Calu3 (cell line): Measurements from ENCODE around the gene COL5A1. TPM values are rescaled to one million over a fixed set of nuclear protein-coding genes. Genes with fewer than 3 reads are reported as not detected.

Source experiments
- BruUV-seq: library from RNA; stranded (reverse); fragments of 400-500 nt; replicated peaks from 2 replicates; lab custom pipeline; 2021; lab: Mats Ljungman, UMichigan
- CTCF ChIA-PET: fragments of 300-600 bp; sonication (Branson Sonifier 250); formaldehyde crosslinking; loops from one replicate; lab custom pipeline; 2022; ENCODE audit warnings: antibody characterized with exemption; lab: Charles Lee
- DNase-seq: peaks from one replicate; pipeline ENCODE4 v3.0.0; 2022
- H3K27ac Mint-ChIP-seq: one replicate; pipeline ENCODE4 v1.8.0; 2022; ENCODE audit warnings: mixed read lengths; ENCODE audit not compliant: unreplicated experiment
- H3K27me3 Mint-ChIP-seq: one replicate; pipeline ENCODE4 v1.8.0; 2022; ENCODE audit warnings: mixed read lengths; ENCODE audit not compliant: unreplicated experiment
- H3K36me3 Mint-ChIP-seq: one replicate; pipeline ENCODE4 v1.8.0; 2022; ENCODE audit warnings: mild to moderate bottlenecking, moderate library complexity, mixed read lengths; ENCODE audit not compliant: insufficient read depth, unreplicated experiment
- H3K4me1 Mint-ChIP-seq: one replicate; pipeline ENCODE4 v1.8.0; 2022; ENCODE audit warnings: mild to moderate bottlenecking, low read depth, mixed read lengths; ENCODE audit not compliant: unreplicated experiment
- H3K4me3 Mint-ChIP-seq: one replicate; pipeline ENCODE4 v1.8.0; 2022; ENCODE audit warnings: mild to moderate bottlenecking, low read depth, moderate library complexity, mixed read lengths; ENCODE audit not compliant: unreplicated experiment
- H3K9me3 Mint-ChIP-seq: one replicate; pipeline ENCODE4 v1.8.0; 2022; ENCODE audit warnings: low read depth, mixed read lengths; ENCODE audit not compliant: unreplicated experiment
- intact Hi-C: fragments of 100-400 bp; cut with micrococcal nuclease; formaldehyde crosslinking; loops from one replicate; pipeline ENCODE4 v1.10.0; 2022; ENCODE audit not compliant: unreplicated experiment
- total RNA-seq: library from RNA; stranded (reverse); gene quantifications from 2 replicates; pipeline ENCODE4 v1.2.3, GENCODE V29; 2022
- TF ChIP-seq, protein P1 (sequence below): fragments of 200-600 bp; IDR thresholded peaks from one replicate; pipeline ENCODE4 v1.8.0; 2022; ENCODE audit warnings: antibody characterized with exemption; ENCODE audit not compliant: unreplicated experiment

Gene COL5A1
- total RNA-seq, 1 experiment from 2014 or later, result not detected

DNA sequence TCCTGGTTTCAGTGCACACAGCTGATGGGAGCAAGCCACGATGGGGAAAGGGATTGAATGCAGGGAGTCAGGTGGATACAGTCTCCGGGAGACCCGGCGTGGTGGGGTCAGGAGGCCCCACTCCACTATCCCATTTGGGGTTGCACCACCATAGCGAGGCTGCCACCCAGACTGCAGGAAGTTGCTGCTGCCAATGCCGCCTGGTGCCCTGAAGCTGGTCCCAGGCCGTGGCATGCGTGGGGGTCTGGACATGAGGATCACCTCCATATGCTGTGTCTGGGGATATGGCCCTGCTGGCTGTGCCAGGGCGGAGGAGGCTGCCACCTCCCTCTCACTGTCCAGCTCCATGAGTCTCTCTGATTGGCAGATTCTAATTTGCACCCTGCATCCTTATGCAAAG is 45.3 kb downstream of the COL5A1 start:
- H3K27me3 Mint-ChIP-seq, result peaks cover 9% of the 10 kb centered on the region
- H3K9me3 Mint-ChIP-seq, result no peaks in the 10 kb centered on the region
- no peak for DNase-seq

DNA sequence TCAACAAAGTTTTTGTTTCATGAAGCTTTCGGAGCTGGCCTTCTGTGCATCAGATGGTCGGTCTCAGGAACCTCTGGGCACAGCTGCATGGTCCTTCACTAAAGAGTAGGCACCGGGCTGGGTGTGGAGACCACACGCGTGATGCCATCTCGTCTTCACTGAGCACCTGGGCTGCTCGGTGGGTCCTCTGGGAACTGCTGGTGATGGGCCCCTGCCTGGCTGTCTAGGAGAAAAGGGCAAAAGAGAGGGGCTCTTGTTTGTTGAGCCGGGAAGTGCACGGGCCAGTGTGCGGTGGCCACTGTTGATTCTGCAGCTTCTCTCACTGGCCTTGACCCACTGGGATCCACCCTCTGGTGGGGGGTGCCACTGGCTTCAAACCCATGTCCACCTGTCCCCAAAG is 46.0 kb downstream of the COL5A1 start:
- Mint-ChIP-seq H3K36me3 (no peaks in the 10 kb centered on the region), H3K27me3 (peaks cover 2% of the 10 kb centered on the region), H3K4me1 (no peaks in the 10 kb centered on the region), H3K4me3 (no peak overlapping the region), H3K27ac (no peak overlapping the region), H3K9me3 (no peaks in the 10 kb centered on the region)
- no peak for DNase-seq
- TF ChIP-seq, protein P1, sequence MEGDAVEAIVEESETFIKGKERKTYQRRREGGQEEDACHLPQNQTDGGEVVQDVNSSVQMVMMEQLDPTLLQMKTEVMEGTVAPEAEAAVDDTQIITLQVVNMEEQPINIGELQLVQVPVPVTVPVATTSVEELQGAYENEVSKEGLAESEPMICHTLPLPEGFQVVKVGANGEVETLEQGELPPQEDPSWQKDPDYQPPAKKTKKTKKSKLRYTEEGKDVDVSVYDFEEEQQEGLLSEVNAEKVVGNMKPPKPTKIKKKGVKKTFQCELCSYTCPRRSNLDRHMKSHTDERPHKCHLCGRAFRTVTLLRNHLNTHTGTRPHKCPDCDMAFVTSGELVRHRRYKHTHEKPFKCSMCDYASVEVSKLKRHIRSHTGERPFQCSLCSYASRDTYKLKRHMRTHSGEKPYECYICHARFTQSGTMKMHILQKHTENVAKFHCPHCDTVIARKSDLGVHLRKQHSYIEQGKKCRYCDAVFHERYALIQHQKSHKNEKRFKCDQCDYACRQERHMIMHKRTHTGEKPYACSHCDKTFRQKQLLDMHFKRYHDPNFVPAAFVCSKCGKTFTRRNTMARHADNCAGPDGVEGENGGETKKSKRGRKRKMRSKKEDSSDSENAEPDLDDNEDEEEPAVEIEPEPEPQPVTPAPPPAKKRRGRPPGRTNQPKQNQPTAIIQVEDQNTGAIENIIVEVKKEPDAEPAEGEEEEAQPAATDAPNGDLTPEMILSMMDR, result no peak
- intact Hi-C loops, result no loop called here
- CTCF ChIA-PET, result interaction anchor here (0.6 kb wide), 1 partner anchor 1327 kb away, joined by 3 read pairs; no protein-coding TSS in a partner anchor
- no TSS peak for BruUV-seq

More for the DNA sequence above, 45.3 kb downstream of the COL5A1 start:
- H3K4me1 Mint-ChIP-seq, result no peaks in the 10 kb centered on the region
- TF ChIP-seq, protein P1, result no peak
- intact Hi-C loops, result no loop called here
- H3K4me3 Mint-ChIP-seq, result no peak overlapping the region
- no peak overlapping the region for H3K27ac Mint-ChIP-seq
- no TSS peak for BruUV-seq
- CTCF ChIA-PET, result no interaction called here
- no peaks in the 10 kb centered on the region for H3K36me3 Mint-ChIP-seq

DNA sequence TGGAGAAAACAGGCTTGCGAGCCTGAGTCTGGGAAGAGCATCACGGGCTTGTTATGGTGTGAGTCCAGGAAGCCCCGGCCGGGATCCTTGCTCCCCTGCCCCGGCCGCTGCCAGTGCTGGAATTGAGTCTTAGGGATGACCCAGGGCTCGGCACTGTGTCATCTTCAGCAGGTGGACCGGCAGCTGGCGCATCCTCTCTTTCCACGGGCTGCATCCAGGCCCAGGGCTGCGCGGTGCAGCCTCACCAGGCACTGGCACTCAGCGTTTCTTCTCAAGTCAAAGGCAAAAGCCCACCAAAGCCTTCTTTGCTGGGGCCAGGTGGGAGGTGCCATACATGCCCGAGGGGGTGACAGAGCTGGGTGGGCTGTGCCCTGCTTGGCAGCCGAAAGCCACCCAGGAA is 46.6 kb downstream of the COL5A1 start:
- H3K27ac Mint-ChIP-seq, result no peak overlapping the region
- BruUV-seq, result no TSS peak
- no peak for DNase-seq
- intact Hi-C loops, result no loop called here
- no peaks in the 10 kb centered on the region for H3K4me1 Mint-ChIP-seq
- no peaks in the 10 kb centered on the region for H3K36me3 Mint-ChIP-seq
- CTCF ChIA-PET, result no interaction called here
- H3K4me3 Mint-ChIP-seq, result no peak overlapping the region
- H3K9me3 Mint-ChIP-seq, result no peaks in the 10 kb centered on the region
- TF ChIP-seq, protein P1, result no peak
- no peaks in the 10 kb centered on the region for H3K27me3 Mint-ChIP-seq

DNA sequence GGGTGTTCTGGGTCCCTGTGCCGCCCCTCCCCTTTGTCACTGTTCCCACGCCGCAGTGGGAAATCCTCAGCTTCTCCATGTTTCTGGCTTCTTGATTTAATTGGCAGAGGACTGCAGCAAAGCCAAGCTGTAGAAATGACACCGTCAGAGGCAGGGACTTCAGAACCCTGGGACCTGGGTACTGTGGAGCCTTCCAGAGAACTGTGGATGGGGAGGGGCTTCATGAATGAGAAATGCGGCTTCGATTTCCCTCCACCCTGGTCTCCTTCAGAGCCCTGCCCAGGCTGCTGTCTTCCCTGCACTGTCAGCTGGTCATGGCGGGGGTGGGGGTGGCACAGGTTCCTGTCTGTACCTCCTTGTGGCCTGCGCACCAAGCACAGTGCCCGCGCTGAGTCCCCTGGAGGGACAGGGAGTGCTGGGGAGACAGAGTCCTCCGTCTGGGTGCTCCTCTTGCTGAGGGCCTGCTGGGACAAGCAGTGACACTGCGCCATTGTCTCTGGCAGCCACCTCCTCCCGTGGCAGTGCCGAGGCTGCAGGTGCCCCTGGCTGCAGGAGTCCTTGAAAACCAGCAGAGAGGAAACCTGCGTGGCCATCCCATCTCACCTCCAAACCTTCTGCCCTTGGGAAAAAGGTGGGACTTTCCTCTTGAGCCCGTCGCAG is 47.2 kb downstream of the COL5A1 start:
- Mint-ChIP-seq H3K27me3 (no peaks in the 10 kb centered on the region), H3K27ac (no peak overlapping the region), H3K9me3 (no peaks in the 10 kb centered on the region), H3K4me1 (no peaks in the 10 kb centered on the region), H3K36me3 (no peaks in the 10 kb centered on the region), H3K4me3 (no peak overlapping the region)
- intact Hi-C loops, result no loop called here
- TF ChIP-seq, protein P1, result no peak
- DNase-seq, result no peak
- CTCF ChIA-PET, result interaction anchor here (1.0 kb wide), 1 partner anchor 239 kb away, joined by 4 read pairs; no protein-coding TSS in a partner anchor
- no TSS peak for BruUV-seq
